Activated CD8-positive, alpha-beta memory T cell treated with anti-CD3 and anti-CD28 coated beads, Interleukin-2, amount 10 ng/mL, durations not matched to agents 7 days and 5 days (primary cell): Measurements from ENCODE around the gene SOX10. TPM values are rescaled to one million over a fixed set of nuclear protein-coding genes. Genes with fewer than 3 reads are reported as not detected.

ENCODE experiments used
- ATAC-seq: fragments of 150-1000 bp; cut with Tn5 transposase; one replicate; pipeline ENCODE4 v1.10.0; 2021; ENCODE audit warnings: moderate library complexity
- CTCF ChIA-PET: fragments of 350-600 bp; sonication (Branson Sonifier 250); formaldehyde crosslinking; loops from one replicate; lab custom pipeline; 2021; ENCODE audit warnings: antibody characterized with exemption; lab: Charles Lee
- DNase-seq: peaks from one replicate; pipeline ENCODE4 v3.0.0-alpha.2; 2020
- H3K27ac Mint-ChIP-seq: one replicate; pipeline ENCODE4 v1.8.0; 2021; ENCODE audit warnings: mild to moderate bottlenecking, mixed read lengths
- H3K27me3 Mint-ChIP-seq: one replicate; pipeline ENCODE4 v1.8.0; 2021; ENCODE audit warnings: mixed read lengths
- H3K36me3 Mint-ChIP-seq: one replicate; pipeline ENCODE4 v1.8.0; 2021; ENCODE audit warnings: mild to moderate bottlenecking, mixed read lengths
- H3K4me1 Mint-ChIP-seq: one replicate; pipeline ENCODE4 v1.8.0; 2021; ENCODE audit warnings: mixed read lengths
- H3K4me3 Mint-ChIP-seq: one replicate; pipeline ENCODE4 v1.8.0; 2021; ENCODE audit warnings: mild to moderate bottlenecking, moderate library complexity, mixed read lengths
- H3K9me3 Mint-ChIP-seq: one replicate; pipeline ENCODE4 v1.8.0; 2022; ENCODE audit warnings: low read depth, mixed read lengths
- total RNA-seq, 2 experiments: library from RNA; stranded (reverse); gene quantifications; one replicate each; pipeline ENCODE4 v1.2.3, GENCODE V29; 2021

SOX10 gene
- total RNA-seq, 2 experiments from 2014 or later: not detected

DNA sequence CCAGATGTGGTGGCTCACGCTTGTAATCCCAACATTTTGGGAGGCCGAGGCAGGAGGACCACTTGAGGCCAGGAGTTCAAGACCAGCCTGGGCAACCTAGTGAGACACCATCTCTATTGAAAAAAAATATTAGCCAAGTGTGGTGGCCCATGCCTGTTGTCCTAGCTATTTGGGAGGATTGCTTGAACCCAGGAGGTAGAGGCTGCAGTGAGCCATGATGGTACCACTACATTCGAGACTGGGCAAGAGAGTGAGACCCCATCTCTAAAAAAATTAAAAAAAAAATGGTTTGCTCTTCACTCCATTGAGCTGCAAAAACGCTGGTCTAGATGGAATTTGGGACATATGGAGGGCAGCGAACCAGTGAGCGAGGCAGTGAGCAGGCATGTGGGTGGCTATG, 21.6 kb upstream of the SOX10 start:
- no peak overlapping the region for H3K4me3 Mint-ChIP-seq
- ATAC-seq (no peak), DNase-seq (no peak)
- H3K27me3 Mint-ChIP-seq: no peaks in the 10 kb centered on the region
- H3K36me3 Mint-ChIP-seq: no peaks in the 10 kb centered on the region
- CTCF ChIA-PET: no interaction called here
- no peak overlapping the region for H3K27ac Mint-ChIP-seq
- H3K9me3 Mint-ChIP-seq: no peaks in the 10 kb centered on the region
- H3K4me1 Mint-ChIP-seq: peaks cover 16% of the 10 kb centered on the region

DNA sequence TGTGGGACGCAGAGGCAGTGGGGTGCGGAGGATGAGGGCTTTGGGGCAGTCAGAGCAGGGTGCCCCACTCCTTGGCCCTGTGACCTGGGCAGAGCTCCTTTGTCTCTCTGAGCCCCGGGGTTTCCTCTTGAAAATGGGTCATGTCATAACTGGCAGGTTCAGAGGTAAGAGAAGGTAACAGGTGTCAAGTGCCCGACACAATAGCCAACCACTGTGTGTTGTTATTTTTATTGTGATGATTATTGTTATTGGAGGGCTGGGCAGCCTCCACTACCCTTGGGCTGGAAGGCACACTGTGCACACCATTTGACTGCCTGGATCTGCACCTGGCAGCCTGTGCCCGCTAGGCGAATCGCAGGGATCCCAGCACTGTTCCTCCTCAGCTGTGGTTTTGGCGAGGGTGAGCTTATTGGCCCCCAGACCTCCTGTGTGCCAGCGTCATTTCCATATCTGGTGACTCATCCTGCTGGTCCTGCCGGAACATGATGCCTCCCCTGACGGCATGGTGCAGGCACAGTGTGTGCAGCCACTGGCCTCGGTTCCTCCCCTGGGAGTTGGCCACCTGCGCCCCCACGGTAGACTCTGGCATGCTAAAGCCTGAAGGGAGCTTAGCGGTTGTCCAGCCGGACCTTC, 15.4 kb upstream of the SOX10 start:
- H3K36me3 Mint-ChIP-seq: no peaks in the 10 kb centered on the region
- H3K27me3 Mint-ChIP-seq: no peaks in the 10 kb centered on the region
- peaks cover 3% of the 10 kb centered on the region for H3K4me1 Mint-ChIP-seq
- H3K4me3 Mint-ChIP-seq: no peak overlapping the region
- no peak for DNase-seq
- CTCF ChIA-PET: no interaction called here
- no peak for ATAC-seq
- no peaks in the 10 kb centered on the region for H3K9me3 Mint-ChIP-seq
- no peak overlapping the region for H3K27ac Mint-ChIP-seq

DNA sequence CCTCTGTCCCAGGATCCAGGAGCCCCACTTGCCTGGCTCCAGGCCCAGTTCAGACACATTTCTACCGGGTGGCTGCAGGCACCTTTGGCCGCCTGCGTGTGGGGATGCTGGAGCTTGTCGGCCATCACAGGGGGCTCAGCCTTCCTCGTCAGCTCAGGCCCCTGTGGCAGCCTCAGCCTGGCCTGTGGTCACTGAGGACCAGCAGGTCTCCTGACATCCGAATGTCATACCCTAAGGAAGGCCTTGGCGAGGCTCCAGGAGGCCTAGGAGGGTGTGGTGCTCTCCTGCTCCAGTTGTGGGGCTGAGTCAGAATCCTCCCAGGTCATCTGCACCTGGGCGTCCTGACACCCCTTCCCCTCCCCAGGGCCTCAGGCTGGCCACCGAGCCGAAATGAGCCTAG, 14.9 kb upstream of the SOX10 start:
- Mint-ChIP-seq H3K9me3 (no peaks in the 10 kb centered on the region), H3K27ac (no peak overlapping the region), H3K4me3 (no peak overlapping the region), H3K36me3 (no peaks in the 10 kb centered on the region), H3K27me3 (no peaks in the 10 kb centered on the region), H3K4me1 (peaks cover 2% of the 10 kb centered on the region)
- ATAC-seq: no peak
- DNase-seq: no peak
- CTCF ChIA-PET: no interaction called here

DNA sequence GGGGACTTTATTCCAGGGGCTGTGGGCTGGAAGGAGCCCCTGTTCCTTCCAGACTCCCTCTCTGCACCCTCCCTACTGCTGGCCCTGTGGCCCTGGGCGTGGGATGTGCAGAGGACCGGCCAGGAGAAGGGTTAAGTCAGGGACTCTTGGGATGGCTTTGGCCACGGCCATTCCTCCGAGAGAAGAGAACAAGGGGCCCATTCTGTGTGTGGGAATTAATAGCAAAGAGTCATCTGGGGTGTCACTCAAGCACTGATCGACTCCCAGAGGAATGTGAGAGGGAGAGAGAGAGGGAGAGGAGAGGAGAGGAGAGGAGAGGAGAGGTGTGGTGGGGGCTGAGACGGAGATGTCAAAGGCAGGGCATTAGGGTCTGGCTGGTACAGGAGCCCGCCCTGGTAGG, 14.2 kb upstream of the SOX10 start:
- Mint-ChIP-seq H3K4me3 (no peak overlapping the region), H3K4me1 (peaks cover 6% of the 10 kb centered on the region), H3K27me3 (no peaks in the 10 kb centered on the region), H3K9me3 (no peaks in the 10 kb centered on the region), H3K36me3 (no peaks in the 10 kb centered on the region), H3K27ac (no peak overlapping the region)
- CTCF ChIA-PET: no interaction called here
- DNase-seq (no peak), ATAC-seq (no peak)

DNA sequence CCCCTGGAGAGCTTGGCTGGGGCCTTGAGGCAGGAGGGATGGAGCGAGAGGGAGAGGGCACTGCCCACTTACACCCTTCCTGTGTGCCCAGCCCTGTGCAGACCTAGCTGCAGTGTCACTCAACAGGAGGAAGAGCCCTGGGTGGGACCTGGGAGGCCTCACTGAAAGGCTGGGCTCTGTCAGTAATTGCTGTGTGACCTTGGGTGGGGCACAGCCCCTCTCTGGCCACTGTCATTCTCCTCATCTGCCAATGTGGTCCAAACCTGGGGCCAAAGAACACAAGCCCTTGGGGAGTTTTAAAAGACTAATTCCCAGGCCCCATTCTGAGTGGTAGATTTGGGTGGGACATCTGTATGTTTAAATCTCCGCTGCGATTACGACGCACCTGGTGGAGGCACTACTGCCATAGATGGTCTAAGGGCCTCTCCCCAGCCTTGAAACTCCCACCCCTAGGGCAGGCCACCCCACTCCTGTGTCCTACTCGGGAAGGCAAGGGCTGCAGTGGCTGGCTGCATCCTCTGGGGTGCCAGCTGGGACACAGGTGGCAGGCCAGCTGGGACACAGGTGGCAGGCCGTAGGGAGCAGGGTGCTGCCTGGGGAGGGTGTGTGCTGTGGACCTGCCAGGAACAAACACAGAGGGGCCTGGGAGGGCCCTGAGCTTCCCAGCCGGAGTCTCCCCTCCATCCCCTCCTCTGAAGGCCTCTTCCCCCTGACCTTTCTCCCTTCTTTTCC, 12.3 kb upstream of the SOX10 start:
- peaks cover 6% of the 10 kb centered on the region for H3K4me1 Mint-ChIP-seq
- no peaks in the 10 kb centered on the region for H3K36me3 Mint-ChIP-seq
- H3K27me3 Mint-ChIP-seq: no peaks in the 10 kb centered on the region
- DNase-seq (no peak), ATAC-seq (no peak)
- no peak overlapping the region for H3K27ac Mint-ChIP-seq
- CTCF ChIA-PET: no interaction called here
- no peak overlapping the region for H3K4me3 Mint-ChIP-seq
- no peaks in the 10 kb centered on the region for H3K9me3 Mint-ChIP-seq

DNA sequence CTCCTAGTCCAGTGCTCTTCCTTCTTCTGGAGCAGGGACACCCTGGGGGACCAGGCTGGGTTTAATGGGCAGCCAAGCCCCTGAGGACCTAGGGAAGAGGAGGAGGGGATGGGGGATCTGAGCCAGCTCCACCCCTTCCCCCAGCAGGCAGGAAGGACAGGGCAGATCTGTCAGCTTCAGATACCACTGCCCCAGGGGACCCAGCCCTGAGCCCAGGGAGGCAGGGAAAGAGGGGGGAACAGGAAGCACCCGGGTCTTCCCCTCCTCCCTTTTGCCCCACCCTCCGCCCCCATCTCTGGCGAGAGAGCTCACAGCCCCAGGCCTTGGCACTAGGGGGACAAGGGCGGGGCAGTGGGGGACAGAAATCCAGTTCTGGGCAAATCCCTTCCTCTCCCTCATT, 11.7 kb upstream of the SOX10 start:
- ATAC-seq: no peak
- peaks cover 6% of the 10 kb centered on the region for H3K4me1 Mint-ChIP-seq
- DNase-seq: no peak
- no peaks in the 10 kb centered on the region for H3K36me3 Mint-ChIP-seq
- no peaks in the 10 kb centered on the region for H3K9me3 Mint-ChIP-seq
- H3K27ac Mint-ChIP-seq: no peak overlapping the region
- H3K27me3 Mint-ChIP-seq: no peaks in the 10 kb centered on the region
- H3K4me3 Mint-ChIP-seq: no peak overlapping the region
- CTCF ChIA-PET: no interaction called here

DNA sequence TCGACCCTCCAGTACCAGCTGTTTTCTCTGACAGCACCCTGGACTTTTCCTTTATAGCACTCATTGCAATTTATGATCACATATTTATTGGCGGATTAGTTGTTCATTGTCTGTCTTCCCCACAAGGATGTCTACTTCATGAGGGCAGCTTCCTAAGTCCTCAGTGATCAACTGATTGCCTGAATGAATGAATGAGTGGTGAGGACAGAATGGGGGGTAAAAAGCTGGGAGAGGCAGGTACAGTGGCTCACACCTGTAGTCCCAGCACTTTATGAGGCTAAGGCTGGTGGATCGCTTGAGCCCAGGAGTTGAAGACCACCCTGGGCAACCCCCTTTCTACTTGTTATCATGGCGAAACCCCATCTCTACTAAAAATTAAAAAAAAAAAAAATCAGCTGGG, 11.1 kb upstream of the SOX10 start:
- Mint-ChIP-seq H3K4me1 (peaks cover 6% of the 10 kb centered on the region), H3K36me3 (no peaks in the 10 kb centered on the region), H3K4me3 (no peak overlapping the region), H3K9me3 (no peaks in the 10 kb centered on the region), H3K27me3 (no peaks in the 10 kb centered on the region), H3K27ac (no peak overlapping the region)
- ATAC-seq: no peak
- no peak for DNase-seq
- CTCF ChIA-PET: interaction anchor here (1.1 kb wide), 1 partner anchor 20 kb away, joined by 3 read pairs; no protein-coding TSS in a partner anchor

DNA sequence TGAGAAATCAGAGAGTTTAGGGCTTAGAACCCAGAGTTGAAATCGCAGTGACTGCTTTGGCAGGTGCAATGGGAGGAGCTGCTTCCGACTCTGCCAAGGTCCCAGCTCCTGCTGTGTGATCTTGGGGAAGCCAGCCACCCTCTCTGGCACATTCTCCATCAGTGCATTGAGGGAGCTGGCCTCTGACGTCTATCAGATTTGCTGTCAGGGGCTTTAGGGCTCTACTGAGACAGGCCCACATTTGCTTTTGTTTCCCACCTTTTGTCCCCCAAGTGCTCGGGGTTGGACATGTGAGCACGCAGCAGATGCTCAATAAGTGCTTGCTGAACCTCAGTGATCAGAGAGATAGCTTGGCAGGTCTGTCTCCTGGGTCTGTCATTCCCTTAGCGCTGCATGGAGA, 10.6 kb upstream of the SOX10 start:
- H3K4me3 Mint-ChIP-seq: no peak overlapping the region
- no peaks in the 10 kb centered on the region for H3K9me3 Mint-ChIP-seq
- H3K27me3 Mint-ChIP-seq: no peaks in the 10 kb centered on the region
- H3K36me3 Mint-ChIP-seq: no peaks in the 10 kb centered on the region
- H3K27ac Mint-ChIP-seq: no peak overlapping the region
- DNase-seq: no peak
- peaks cover 6% of the 10 kb centered on the region for H3K4me1 Mint-ChIP-seq
- no peak for ATAC-seq
- CTCF ChIA-PET: interaction anchor here (0.6 to 1.1 kb wide), 2 partner anchors 20 to 1958 kb away, joined by 3 read pairs; no protein-coding TSS in a partner anchor

DNA sequence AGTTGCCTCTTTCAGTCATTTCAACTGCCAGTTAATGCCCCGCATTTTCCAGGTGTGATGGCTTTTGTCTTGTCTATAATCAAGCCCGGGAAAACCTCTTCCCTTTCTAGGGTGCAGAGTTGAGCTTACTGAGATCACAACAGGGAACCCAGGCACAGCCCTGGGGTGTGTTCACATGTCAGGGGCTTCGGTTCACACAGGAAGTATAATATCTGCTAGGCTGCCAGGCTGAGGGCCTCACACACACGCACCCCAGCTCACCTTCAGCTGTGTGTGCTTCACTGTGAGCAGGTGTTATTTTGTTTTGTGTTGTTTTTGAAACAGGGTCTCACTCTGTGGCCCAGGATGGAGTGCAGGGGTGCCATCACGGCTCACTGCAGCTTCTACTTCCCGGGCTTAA, 9.7 kb upstream of the SOX10 start:
- H3K27me3 Mint-ChIP-seq: no peaks in the 10 kb centered on the region
- H3K36me3 Mint-ChIP-seq: no peaks in the 10 kb centered on the region
- no peak overlapping the region for H3K4me3 Mint-ChIP-seq
- CTCF ChIA-PET: interaction anchor here (1.9 kb wide), 1 partner anchor 58 kb away, joined by 5 read pairs; no protein-coding TSS in a partner anchor
- ATAC-seq: peak; percentile 48
- DNase-seq: no peak
- H3K4me1 Mint-ChIP-seq: peaks cover 6% of the 10 kb centered on the region
- peak overlapping the region; percentile 40 for H3K27ac Mint-ChIP-seq
- H3K9me3 Mint-ChIP-seq: no peaks in the 10 kb centered on the region

DNA sequence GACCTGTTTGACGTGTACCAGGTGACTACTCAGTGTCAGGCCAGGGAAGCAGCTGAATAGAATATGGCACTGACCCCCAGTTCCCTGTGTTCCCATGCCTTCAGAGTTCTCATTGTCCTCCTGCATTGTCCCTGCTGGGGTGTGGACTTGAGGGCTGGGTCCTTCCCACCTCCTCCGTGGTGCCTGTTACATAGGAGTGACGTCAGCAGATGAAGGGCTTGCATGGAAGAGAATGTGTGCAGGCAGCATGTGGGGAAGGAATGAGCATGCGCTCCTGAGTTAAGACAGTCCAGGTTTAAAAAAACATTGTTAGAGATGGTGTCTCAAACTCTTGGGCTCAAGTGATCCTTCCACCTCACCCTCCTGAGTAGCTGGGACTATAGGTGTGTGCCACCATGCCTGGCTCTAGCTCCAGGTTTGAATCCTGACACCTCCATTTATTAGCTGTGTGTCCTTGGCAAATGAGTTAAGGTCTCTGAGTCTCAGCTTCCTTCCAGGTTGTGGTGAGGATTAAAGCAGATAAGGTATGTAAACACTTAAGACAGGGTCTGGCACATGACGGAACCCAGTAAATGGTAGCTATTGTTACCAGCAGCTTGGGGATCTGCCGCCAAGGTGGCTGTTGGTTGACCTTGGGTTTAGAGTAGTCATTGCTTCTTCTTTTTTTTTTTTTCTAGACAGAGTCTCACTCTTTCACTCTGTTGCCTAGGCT, 7.5 kb upstream of the SOX10 start:
- Mint-ChIP-seq H3K4me1 (peaks cover 6% of the 10 kb centered on the region), H3K27ac (no peak overlapping the region), H3K36me3 (no peaks in the 10 kb centered on the region), H3K4me3 (no peak overlapping the region), H3K27me3 (no peaks in the 10 kb centered on the region), H3K9me3 (no peaks in the 10 kb centered on the region)
- CTCF ChIA-PET: interaction anchor here (0.6 kb wide), 2 partner anchors 21 to 26 kb away, joined by 3 read pairs; no protein-coding TSS in a partner anchor
- ATAC-seq: no peak
- no peak for DNase-seq

DNA sequence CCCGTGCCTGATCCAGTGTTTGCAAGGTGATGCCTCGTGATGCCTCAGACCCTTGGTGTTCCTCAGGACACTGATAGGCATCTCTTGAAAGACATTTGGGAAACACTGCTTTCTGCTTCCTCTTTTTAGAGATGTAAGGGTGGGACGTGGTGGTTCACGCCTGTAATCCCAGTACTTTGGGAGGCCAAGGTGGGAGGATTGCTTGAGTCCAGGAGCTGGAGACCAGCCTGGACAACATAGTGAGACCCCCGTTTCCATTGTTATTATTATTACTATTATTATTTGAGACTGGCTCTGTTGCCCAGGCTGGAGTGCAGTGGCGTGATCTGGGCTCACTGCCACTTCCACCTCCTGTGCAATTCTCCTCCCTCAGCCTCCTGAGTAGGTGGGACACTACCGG, 6.5 kb upstream of the SOX10 start:
- H3K27me3 Mint-ChIP-seq: no peaks in the 10 kb centered on the region
- no peak overlapping the region for H3K27ac Mint-ChIP-seq
- no peak overlapping the region for H3K4me3 Mint-ChIP-seq
- no peaks in the 10 kb centered on the region for H3K36me3 Mint-ChIP-seq
- H3K9me3 Mint-ChIP-seq: no peaks in the 10 kb centered on the region
- CTCF ChIA-PET: no interaction called here
- ATAC-seq (no peak), DNase-seq (no peak)
- peaks cover 6% of the 10 kb centered on the region for H3K4me1 Mint-ChIP-seq

DNA sequence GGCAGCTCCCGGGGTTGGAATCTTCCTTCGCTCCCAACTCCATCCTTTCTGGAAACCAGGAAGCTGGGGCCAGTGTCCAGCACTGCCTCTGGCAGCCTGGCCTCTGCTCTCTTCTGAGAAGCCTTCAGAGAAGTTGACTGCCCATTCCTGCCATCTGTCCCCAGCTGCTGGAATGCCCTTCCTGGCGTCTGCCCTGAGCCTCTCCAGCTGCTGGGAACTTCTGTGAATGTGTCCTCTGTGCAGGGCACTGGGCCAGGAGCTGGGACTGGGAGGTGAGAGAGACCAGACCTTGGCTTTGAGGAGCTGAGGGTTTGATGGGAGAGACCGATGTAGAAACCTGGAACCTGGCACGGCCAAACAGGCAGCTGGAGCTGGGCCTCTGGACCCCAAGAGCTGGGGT, 5.9 kb upstream of the SOX10 start:
- H3K9me3 Mint-ChIP-seq: no peaks in the 10 kb centered on the region
- CTCF ChIA-PET: no interaction called here

DNA sequence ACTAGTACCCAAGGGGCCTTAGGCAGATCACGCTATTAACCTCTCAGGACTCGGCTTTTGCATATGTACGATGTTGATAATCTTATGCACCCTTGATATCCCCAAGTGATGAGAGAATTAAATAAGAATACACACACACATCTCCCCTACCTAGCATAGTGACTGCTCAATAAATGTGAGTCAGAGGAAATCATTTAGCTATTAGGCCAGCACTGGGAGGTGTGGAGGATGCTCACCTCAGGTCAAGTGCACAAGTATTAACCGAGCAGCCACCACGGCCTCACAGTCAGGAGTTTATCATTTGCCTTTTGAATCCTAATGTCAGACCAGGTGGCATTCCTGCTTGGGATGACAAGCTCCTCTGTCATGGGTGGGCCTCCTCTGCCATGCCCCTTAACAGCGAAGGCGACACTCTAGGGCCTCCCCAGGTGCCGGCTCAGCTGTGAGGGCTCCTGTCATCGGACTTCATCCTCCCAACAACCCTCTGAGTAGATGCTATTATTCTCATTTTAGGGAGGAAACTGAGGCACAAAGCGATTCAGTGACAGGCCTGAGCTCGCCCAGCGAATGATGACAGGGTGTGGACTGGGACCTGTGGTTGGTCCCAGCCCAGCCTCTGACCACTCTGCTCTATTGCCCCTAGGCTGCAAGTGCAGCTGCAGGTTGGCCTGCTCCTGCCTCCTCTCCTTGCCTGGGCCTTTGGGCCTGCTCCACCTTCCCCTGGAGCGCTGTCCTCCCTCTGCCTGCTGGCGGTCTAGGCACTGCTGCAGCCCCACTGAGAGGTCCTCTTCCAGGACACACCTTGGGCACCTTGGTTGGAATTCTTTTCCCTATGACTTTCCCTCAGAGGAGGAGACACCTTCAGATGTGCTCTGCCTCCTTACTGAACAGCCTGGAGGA, 5.0 kb upstream of the SOX10 start:
- Mint-ChIP-seq H3K4me3 (no peak overlapping the region), H3K36me3 (no peaks in the 10 kb centered on the region), H3K9me3 (no peaks in the 10 kb centered on the region), H3K27ac (no peak overlapping the region), H3K4me1 (peaks cover 3% of the 10 kb centered on the region), H3K27me3 (no peaks in the 10 kb centered on the region)
- CTCF ChIA-PET: no interaction called here
- ATAC-seq: no peak
- DNase-seq: no peak

More for the DNA sequence above, 5.9 kb upstream of the SOX10 start:
- no peaks in the 10 kb centered on the region for H3K27me3 Mint-ChIP-seq
- ATAC-seq (no peak), DNase-seq (no peak)
- no peak overlapping the region for H3K4me3 Mint-ChIP-seq
- H3K27ac Mint-ChIP-seq: no peak overlapping the region
- H3K36me3 Mint-ChIP-seq: no peaks in the 10 kb centered on the region
- H3K4me1 Mint-ChIP-seq: peaks cover 6% of the 10 kb centered on the region
